HG02973 (cell line): ENCODE data around the gene CXADR.
"Not testable (repeated sequence)": the region's sequence is repeated elsewhere in the genome, so short reads cannot be mapped to it uniquely, and the experiment has no call there.

Experiments used
- ATAC-seq: cut with Tn5 transposase; IDR thresholded peaks from one replicate; pipeline ENCODE4 v1.9.1; 2021; ENCODE audit warnings: moderate library complexity; ENCODE audit not compliant: unreplicated experiment

Gene CXADR

GRCh38 chr21:17501107-17502006, 11.5 kb upstream of the CXADR start:
- ATAC-seq = no peak

- not testable (repeated sequence) for ATAC-seq
These were observed 9.9 kb upstream of the CXADR start for GRCh38 chr21:17502985-17503384.

GRCh38 chr21:17506951-17507350, 5.9 kb upstream of the CXADR start:
- no peak for ATAC-seq

DNA sequence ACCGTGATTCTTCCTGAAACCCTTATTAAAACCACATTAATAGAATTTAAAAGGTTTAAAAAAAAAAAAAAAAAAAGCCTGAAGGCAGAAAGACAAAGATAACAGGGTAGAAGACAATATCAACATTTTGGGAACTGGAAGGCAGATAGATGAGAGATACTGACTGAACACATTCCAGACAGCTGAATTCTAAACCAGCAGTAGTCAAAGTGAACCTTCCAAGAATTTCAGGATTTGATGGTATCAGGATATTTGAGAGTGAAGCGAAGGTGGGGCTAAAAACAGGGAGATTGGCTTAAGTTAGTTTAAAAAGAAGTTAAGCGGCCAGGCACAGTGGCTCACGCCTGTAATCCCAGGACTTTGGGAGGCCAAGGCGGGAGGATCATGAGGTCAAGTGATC, 5.3 kb upstream of the CXADR start:
- no peak for ATAC-seq

DNA sequence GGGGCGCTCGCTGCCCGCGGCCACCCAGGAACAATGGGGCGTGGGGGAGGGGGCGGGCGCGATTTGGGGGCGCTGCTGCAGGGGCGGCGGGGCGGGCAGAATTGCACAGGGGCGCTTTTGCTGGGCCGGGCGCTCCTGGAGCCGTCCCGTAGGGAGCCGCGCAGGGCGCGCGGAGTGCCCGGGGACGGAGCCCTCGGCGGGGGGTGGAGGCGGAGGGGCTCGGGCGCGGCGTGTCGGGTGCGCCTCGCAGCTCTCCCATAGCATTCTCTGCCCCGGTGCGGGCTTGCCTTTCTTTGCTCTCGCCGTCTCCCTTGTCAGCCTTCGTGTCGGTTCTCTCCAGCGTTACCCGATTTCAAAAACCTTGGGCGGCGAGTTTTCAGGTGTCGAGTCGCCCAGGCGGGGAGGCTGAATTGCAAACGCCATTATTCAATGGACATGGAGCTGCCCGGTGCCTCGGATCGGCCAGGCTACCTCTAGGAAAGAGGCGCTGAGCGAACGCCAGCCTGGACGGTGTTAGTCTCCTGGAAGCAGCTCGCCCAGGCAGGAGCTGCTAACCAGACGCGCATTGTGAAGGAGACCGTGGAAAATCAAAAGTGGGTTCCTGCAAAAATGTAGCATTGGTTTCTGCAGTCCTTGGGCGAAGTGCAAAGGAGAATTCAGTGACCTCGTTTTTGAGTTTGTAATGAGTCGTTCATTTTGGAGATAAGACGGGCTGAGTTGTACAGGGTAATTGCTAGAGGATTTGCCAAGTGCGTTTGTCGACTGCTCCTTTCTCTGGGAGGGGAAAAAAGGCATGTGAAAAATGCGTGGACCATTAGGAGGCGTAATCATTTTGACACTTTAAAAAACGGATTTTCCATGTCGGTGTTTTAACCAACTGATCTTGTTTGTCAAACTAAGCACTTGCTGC, 626 bp downstream of the CXADR start:
- peak; percentile 24 for ATAC-seq

GRCh38 chr21:17514124-17514845, 1.4 kb downstream of the CXADR start:
- ATAC-seq = no peak

- not testable (repeated sequence) for ATAC-seq
These were observed 4.2 kb downstream of the CXADR start for GRCh38 chr21:17517008-17517407.

- ATAC-seq = no peak
These were observed 6.4 kb downstream of the CXADR start for GRCh38 chr21:17519208-17519738.

- no peak for ATAC-seq
These were observed 7.2 kb downstream of the CXADR start for GRCh38 chr21:17519965-17520609.

DNA sequence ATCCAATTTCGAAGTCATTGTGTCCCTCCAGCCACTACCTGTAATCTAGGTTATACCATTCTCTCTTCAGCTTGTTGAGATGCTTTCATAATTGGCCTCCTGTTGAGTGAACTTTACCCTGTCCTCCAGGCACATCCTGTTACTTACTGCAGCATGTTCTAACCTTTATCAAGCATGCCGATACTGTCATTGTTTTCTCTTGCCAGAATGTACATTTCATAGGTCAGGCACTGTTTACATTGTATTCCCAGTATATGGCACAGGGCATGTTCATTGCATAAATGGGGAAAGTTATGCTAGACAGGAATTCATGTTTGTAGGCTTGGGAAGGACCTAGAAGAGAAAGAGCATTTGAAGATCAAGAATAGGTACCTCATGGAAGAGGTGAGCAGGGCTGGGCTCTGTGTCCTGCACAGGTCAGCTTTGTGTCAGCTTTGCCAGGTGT, 10.2 kb downstream of the CXADR start:
- ATAC-seq = no peak

DNA sequence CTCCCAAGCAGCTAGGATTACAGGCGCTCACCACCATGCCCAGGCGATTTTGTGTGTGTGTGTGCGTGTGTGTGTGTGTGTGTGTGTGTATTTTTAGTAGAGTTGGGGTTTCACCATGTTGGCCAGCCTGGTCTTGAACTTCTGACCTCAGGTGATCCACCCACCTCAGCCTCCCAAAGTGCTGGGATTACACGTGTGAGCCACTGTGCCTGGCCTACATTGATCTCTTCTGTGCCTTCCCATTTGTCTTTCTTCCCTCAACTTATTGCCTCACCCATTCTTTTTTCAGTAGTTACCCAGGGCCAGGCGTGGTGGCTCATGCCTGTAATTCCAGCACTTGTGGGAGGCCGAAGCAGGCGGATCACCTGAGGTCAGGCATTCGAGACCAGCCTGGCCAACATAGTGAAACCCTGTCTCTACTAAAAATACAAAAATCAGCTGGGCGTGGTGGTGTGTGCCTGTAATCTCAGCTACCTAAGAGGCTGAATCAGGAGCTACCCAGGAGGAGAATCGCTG, 11.2 kb downstream of the CXADR start:
- not testable (repeated sequence) for ATAC-seq

DNA sequence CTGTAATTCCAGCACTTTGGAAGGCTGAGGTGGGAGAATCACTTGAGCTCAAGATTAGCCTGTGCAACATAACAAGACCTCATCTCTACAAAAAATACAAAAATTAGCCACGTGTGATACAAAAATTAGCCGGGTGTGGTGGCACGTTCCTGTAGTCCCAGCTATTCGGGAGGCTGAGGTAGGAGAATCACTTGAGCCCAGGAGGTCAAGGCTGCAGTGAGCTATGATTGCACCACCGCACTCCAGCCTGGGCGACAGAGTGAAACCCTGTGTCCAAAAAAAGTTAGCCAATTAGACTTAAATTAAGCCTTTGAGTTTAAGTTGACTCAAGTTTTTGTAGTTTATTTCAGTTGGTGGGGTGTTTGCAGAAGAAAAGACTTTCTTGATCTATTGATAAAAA, 11.8 kb downstream of the CXADR start:
- no peak for ATAC-seq

- no peak for ATAC-seq
These were observed 13.9 kb downstream of the CXADR start for GRCh38 chr21:17526776-17527175.

DNA sequence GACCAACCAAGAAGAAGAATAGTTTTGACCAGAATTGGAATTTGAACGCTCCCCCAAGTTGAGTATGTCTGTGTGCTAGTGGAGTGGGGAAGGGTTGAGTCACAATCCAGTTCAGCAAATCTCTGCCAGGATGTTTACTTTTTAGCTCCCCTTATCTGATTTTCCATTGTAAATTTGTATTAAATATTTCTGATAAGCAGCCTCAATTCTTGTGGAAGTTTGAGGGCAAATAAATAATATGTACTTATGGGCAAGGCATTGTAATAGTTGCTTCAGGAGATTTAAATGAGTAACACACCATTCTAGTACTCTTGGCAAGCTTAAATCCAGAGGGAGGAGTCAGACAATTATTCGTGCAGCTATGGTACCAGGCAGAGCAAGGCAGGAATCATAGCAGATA, 14.4 kb downstream of the CXADR start:
- no peak for ATAC-seq

DNA sequence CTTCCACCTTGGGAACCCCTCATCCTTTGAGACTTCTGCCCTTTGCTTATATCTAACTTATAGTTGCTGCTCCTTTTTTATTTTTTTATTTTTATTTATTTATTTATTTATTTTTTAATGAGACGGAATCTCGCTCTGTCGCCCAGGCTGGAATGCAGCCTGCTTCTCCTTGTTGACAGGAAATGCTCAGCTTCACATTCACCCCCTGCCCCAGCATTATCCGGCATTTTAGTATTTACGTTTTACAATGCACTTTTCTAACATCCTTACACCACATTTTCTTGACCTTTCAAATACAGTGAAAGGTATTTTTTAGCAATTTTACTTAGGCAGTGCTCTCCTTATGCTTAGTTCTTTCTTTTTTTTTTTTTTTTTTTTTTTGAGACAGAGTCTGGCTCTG, 14.9 kb downstream of the CXADR start:
- ATAC-seq = no peak

DNA sequence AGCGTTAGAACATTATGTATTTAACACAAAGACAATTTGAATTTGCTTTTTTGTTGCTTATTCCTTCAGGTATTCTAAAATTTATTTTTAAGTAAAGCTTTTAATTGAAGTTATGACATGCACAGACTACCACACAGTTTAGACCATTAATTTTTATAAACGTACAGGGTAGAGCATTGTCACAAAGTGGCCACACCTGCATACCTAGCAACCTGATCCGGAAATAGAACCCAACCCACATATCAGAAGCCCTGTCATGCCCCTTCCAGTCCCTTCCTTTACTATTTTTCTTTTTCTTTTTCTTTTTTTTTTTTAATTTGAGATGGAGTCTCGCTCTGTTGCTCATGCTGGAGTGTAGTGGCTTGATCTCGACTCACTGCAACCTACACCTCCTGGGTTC, 16.8 kb downstream of the CXADR start:
- ATAC-seq = no peak

DNA sequence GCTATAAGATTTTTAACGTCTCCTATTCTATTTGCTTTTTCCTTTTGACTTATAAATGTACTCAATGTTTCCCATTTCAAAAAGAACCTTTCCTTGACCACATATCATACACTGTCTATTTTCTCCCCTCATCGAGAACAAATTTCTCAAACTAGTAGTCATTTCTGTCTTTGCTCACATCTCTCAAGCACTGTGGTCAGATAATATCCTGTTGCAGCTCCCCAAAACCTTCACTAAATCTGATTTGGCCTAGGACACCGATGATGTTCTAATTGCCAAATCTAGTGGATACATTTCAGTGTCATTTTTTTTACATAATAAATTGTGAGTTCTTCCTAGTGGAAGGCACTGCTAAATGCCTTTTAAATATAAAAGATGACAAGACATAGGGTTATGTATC, 19.4 kb downstream of the CXADR start:
- ATAC-seq = no peak

DNA sequence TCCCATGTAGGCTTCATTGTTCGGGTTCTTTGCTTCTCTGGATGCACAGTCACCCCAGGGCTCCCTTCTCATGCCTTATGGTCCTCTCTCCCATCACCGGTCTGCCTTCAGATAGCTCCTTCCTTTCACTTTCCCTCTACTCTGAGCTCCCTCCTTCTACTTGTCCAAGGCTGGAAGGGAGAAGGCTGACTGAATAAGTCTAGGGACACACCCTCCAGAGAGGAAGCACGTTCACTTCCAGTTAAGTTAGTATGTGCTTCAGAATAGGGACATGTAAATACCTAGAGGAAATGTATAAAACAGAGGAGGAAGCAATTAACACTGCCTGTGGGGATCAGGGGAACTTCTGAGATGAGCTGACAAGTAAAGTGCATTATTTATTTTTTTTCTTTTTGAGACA, 23.5 kb downstream of the CXADR start:
- no peak for ATAC-seq

DNA sequence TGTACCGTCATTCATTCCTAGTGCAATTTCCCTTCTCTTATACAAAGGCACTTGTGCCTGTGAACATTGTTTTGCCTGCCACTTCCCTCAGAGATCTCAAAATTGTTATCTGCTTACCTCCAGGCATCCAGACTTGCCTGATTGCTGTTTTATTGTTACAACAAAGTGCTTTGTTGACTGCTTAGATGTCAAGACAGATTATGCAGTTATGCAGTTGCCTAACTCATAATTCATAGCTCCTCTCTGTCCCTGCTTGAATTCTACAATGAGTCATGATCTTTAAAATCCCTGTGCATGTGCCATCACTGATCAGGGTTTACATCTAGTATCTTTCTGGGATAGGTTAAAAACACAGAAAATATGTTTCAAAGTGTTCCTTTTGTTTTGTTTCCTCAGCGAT, 24.5 kb downstream of the CXADR start:
- ATAC-seq = no peak

DNA sequence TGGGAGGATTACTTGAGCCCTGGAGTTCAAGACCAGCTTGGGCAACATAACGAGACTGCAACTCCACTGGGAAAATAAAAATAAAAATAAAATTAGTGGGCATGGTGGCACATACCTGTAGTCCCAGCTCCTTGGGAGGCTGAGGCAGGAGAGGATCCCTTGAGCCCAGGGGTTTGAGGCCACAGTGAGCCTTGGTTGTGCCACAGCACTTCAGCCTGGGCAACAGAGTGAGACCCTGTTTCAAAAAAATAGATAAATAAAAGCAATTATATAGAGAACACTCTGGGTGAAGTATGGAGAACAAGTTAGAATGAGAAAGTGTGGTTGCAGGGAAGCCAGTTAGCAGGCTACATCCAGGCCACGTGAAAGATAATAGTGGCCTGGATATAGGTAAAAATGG, 25.7 kb downstream of the CXADR start:
- no peak for ATAC-seq
